Neural cell (in vitro differentiated cells): ENCODE data around the gene ERVV-1. TPM values are rescaled to one million over a fixed set of nuclear protein-coding genes. Genes with fewer than 3 reads are reported as not detected.
A peak's percentile ranks its signal among the peaks of the same experiment; 100 is the strongest.

ENCODE experiments used
- H2AFZ ChIP-seq: fragments of 200-600, 300-800 bp; sonication (generic), shearing (Covaris generic); 2 replicates; pipeline ENCODE4 v1.6.0; 2014; ENCODE audit warnings: low read depth, mild to moderate bottlenecking, antibody characterized with exemption, low read length, moderate library complexity
- H3F3A ChIP-seq: fragments of 200-600 bp; shearing (Covaris generic); 2 replicates; pipeline ENCODE4 v1.6.1; 2016; ENCODE audit warnings: mild to moderate bottlenecking, moderate library complexity, mixed read lengths, antibody characterized with exemption, low read length; ENCODE audit not compliant: insufficient read depth, poor library complexity, severe bottlenecking
- H3K27ac ChIP-seq: fragments of 200-600, 300-800 bp; sonication (generic), shearing (Covaris generic); 2 replicates; pipeline ENCODE4 v1.5.1; 2014; ENCODE audit warnings: mild to moderate bottlenecking, low read length, moderate library complexity
- H3K27me3 ChIP-seq: fragments of 300-800, 200-600 bp; sonication (generic), shearing (Covaris generic); 2 replicates; pipeline ENCODE4 v1.6.0; 2014; ENCODE audit warnings: mild to moderate bottlenecking, low read depth, low read length, moderate library complexity; ENCODE audit not compliant: insufficient read depth
- H3K36me3 ChIP-seq: fragments of 300-800, 200-600 bp; sonication (generic), shearing (Covaris generic); 2 replicates; pipeline ENCODE4 v1.5.1; 2014; ENCODE audit warnings: mild to moderate bottlenecking, antibody characterized with exemption, low read length, moderate library complexity; ENCODE audit not compliant: insufficient read depth
- H3K4me2 ChIP-seq: fragments of 300-800, 200-600 bp; sonication (generic), shearing (Covaris generic); 2 replicates; pipeline ENCODE4 v1.6.0; 2014; ENCODE audit warnings: mild to moderate bottlenecking, low read length
- H3K4me3 ChIP-seq: fragments of 300-800, 200-600 bp; sonication (generic), shearing (Covaris generic); 2 replicates; pipeline ENCODE4 v1.5.1; 2014; ENCODE audit warnings: mild to moderate bottlenecking, low read length, moderate library complexity
- H3K79me2 ChIP-seq: fragments of 200-600 bp; shearing (Covaris generic); replicated peaks from 2 replicates; pipeline ENCODE4 v1.6.0; 2014; ENCODE audit warnings: mild to moderate bottlenecking, low read length, moderate library complexity; ENCODE audit not compliant: insufficient read depth
- H3K9ac ChIP-seq: fragments of 300-800, 200-600 bp; sonication (generic), shearing (Covaris generic); 2 replicates; pipeline ENCODE4 v1.6.1; 2016; ENCODE audit warnings: mild to moderate bottlenecking, low read length, mixed read lengths
- H3K9me2 ChIP-seq: fragments of 200-600 bp; shearing (Covaris generic); 2 replicates; pipeline ENCODE4 v1.6.1; 2016; ENCODE audit warnings: mild to moderate bottlenecking, low read length, mixed read lengths; ENCODE audit not compliant: insufficient read depth
- H3K9me3 ChIP-seq: fragments of 200-600, 300-800 bp; sonication (generic), shearing (Covaris generic); 2 replicates; pipeline ENCODE4 v1.6.1; 2016; ENCODE audit warnings: mild to moderate bottlenecking, mixed run types, low read length, moderate library complexity, mixed read lengths
- H4K20me1 ChIP-seq: fragments of 200-600 bp; shearing (Covaris generic); 2 replicates; pipeline ENCODE4 v1.6.1; 2016; ENCODE audit warnings: mild to moderate bottlenecking, mixed run types; ENCODE audit not compliant: insufficient read depth
- CTCF ChIP-seq: fragments of 450-650 bp; IDR thresholded peaks from 2 replicates; pipeline ENCODE4 v1.5.1; 2014; ENCODE audit warnings: antibody characterized with exemption, mild to moderate bottlenecking, moderate library complexity; ENCODE audit not compliant: poor library complexity, severe bottlenecking
- EP300 ChIP-seq: fragments of 450-650 bp; conservative IDR thresholded peaks from 2 replicates; pipeline ENCODE4 v1.6.1; 2014; ENCODE audit warnings: antibody characterized with exemption, mild to moderate bottlenecking, moderate library complexity; ENCODE audit not compliant: poor library complexity, severe bottlenecking
- EZH2 ChIP-seq: fragments of 200-600, 300-800 bp; shearing (Covaris generic), sonication (generic); IDR thresholded peaks from 2 replicates; pipeline ENCODE4 v1.6.1; 2014; ENCODE audit warnings: antibody characterized with exemption, low read length, borderline replicate concordance, mild to moderate bottlenecking; ENCODE audit not compliant: insufficient read depth, poor library complexity, severe bottlenecking
- MXI1 ChIP-seq: fragments of 450-650 bp; conservative IDR thresholded peaks from 2 replicates; pipeline ENCODE4 v1.6.1; 2014; ENCODE audit warnings: antibody characterized with exemption, mild to moderate bottlenecking; ENCODE audit not compliant: poor library complexity, severe bottlenecking
- POLR2AphosphoS5 ChIP-seq: IDR thresholded peaks from 2 replicates; pipeline ENCODE4 v1.6.1; 2012
- RAD21 ChIP-seq: fragments of 450-650 bp; conservative IDR thresholded peaks from 2 replicates; pipeline ENCODE4 v1.6.1; 2014; ENCODE audit warnings: antibody characterized with exemption, mild to moderate bottlenecking, moderate library complexity
- REST ChIP-seq: IDR thresholded peaks from 2 replicates; pipeline ENCODE4 v1.6.1; 2012; ENCODE audit warnings: borderline replicate concordance
- SMC3 ChIP-seq: fragments of 450-650 bp; conservative IDR thresholded peaks from 2 replicates; pipeline ENCODE4 v1.6.1; 2014; ENCODE audit warnings: antibody characterized with exemption, mild to moderate bottlenecking, moderate library complexity; ENCODE audit not compliant: poor library complexity
- TAF1 ChIP-seq: IDR thresholded peaks from 2 replicates; pipeline ENCODE4 v1.6.1; 2012; ENCODE audit warnings: low read depth
- polyA plus RNA-seq: library from polyadenylated mRNA; depleted of rRNA; stranded (reverse); fragments of >200 nt; gene quantifications from 2 replicates; pipeline ENCODE4 v1.2.3, GENCODE V29; 2014

ERVV-1 gene
- polyA plus RNA-seq, 1 donor from 2014 or later: not detected

- TF ChIP-seq CTCF (no peak), MXI1 (no peak), EZH2 (no peak), TAF1 (no peak), RAD21 (no peak), EP300 (no peak), SMC3 (no peak), REST (no peak)
- H3K36me3 ChIP-seq: no peaks in the 10 kb centered on the region
- no peak overlapping the region for H3K9ac ChIP-seq
- H3K9me3 ChIP-seq: no peaks in the 10 kb centered on the region
- H3K4me3 ChIP-seq: no peak overlapping the region
- no peak overlapping the region for H2AFZ ChIP-seq
- H4K20me1 ChIP-seq: no peaks in the 10 kb centered on the region
- H3F3A ChIP-seq: no peaks in the 10 kb centered on the region
- H3K79me2 ChIP-seq: no peaks in the 10 kb centered on the region
- H3K9me2 ChIP-seq: no peaks in the 10 kb centered on the region
- H3K27ac ChIP-seq: no peak overlapping the region
- H3K27me3 ChIP-seq: no peaks in the 10 kb centered on the region
- no peak overlapping the region for H3K4me2 ChIP-seq
Observed at GRCh38 chr19:53034948-53035675, 21.4 kb downstream of the ERVV-1 start.

- Histone ChIP-seq H3K27ac (no peak overlapping the region), H3K9me3 (no peaks in the 10 kb centered on the region), H3K79me2 (no peaks in the 10 kb centered on the region), H4K20me1 (no peaks in the 10 kb centered on the region), H3K9me2 (no peaks in the 10 kb centered on the region), H3K4me3 (peak overlapping the region; percentile 15), H3K36me3 (no peaks in the 10 kb centered on the region), H3F3A (no peaks in the 10 kb centered on the region), H3K4me2 (no peak overlapping the region), H3K27me3 (no peaks in the 10 kb centered on the region), H2AFZ (no peak overlapping the region), H3K9ac (no peak overlapping the region)
- no peak for TF ChIP-seq CTCF
- no peak for TF ChIP-seq MXI1
- TF ChIP-seq POLR2AphosphoS5: no peak
- no peak for TF ChIP-seq SMC3
- no peak for TF ChIP-seq EZH2
- no peak for TF ChIP-seq EP300
- TF ChIP-seq REST: no peak
Observed at GRCh38 chr19:53037101-53038097, 23.7 kb downstream of the ERVV-1 start.
